Uterus (tissue), 2 donors: Measurements from ENCODE around the gene ESPN.

Source experiments
- CTCF ChIP-seq, 4 experiments: fragments of 200-600 bp in 2 of 4; fragments of 450-650 bp in 2 of 4; sonication (generic) in 2 of 4; IDR thresholded peaks; one replicate each; pipeline ENCODE4 v1.5.1; 2016 to 2019; ENCODE audit warnings: antibody characterized with exemption in 4 of 4, mild to moderate bottlenecking in 2 of 4, moderate library complexity in 1 of 4
- POLR2A ChIP-seq, 2 donors: fragments of 450-650 bp; IDR thresholded peaks; one replicate each; pipeline ENCODE4 v1.6.1; 2016; ENCODE audit warnings: antibody characterized with exemption in 2 of 2, mild to moderate bottlenecking in 1 of 2, moderate library complexity in 1 of 2

GRCh38 chr1:6378096-6378746 is 46.4 kb upstream of the ESPN start:
- TF ChIP-seq CTCF (IDR thresholded peaks at IDR 0.05) (no peak), POLR2A (IDR thresholded peaks at IDR 0.05) (no peak)
